ENCODE measurements around the gene MR1. TPM values are rescaled to one million over a fixed set of nuclear protein-coding genes. Genes with fewer than 3 reads are reported as not detected.

Gene MR1
- total and polyA plus RNA-seq, 2 of the 13 experiments (the other 11 are each of a cell fraction or from before 2014, with no cell fraction given): 7.7 to 10.4 TPM

GRCh38 chr1:181108304-181108867 is 74.6 kb downstream of the MR1 start (continued):
- no peak for TF ChIP-seq SOX13 (IDR thresholded peaks at IDR 0.05)
- peak in 1 of 2 experiments; percentile 73; a peak in 1 of 4 replicates for TF ChIP-seq SOX13 (CRISPR knock-in tag; conservative IDR thresholded peaks at IDR 0.05 in 1 of 2, IDR thresholded peaks at IDR 0.05 in 1 of 2)
- no peak for TF ChIP-seq AKNA (CRISPR knock-in tag; IDR thresholded peaks at IDR 0.05; ENCODE audit: borderline replicate concordance)
- TF ChIP-seq ZNF530 (CRISPR knock-in tag; IDR thresholded peaks at IDR 0.05; ENCODE audit: low read depth): no peak
- peak in 1 of 2 experiments; percentile 36; a peak in 1 of 4 replicates for TF ChIP-seq EP300 (IDR thresholded peaks at IDR 0.05; ENCODE audit: low read depth in 2 of 2, low read length in 2 of 2)
- TF ChIP-seq EP300 (CRISPR knock-in tag; IDR thresholded peaks at IDR 0.05; ENCODE audit: borderline replicate concordance): no peak
- TF ChIP-seq SOX5 (CRISPR knock-in tag; IDR thresholded peaks at IDR 0.05; ENCODE audit: borderline replicate concordance): peak; percentile 46; the same call in 1 of the 2 replicates
- peak; percentile 26; the same call in 1 of the 2 replicates for TF ChIP-seq FOXA3 (CRISPR knock-in tag; IDR thresholded peaks at IDR 0.05)
- TF ChIP-seq DPF2 (CRISPR knock-in tag; IDR thresholded peaks at IDR 0.05; ENCODE audit: borderline replicate concordance, low read depth): 0 out of 2 replicates have a peak, but pooled peaks have one; percentile 38
- no peak for TF ChIP-seq SP4 (CRISPR knock-in tag; IDR thresholded peaks at IDR 0.05)
- TF ChIP-seq ARID5B (CRISPR knock-in tag; IDR thresholded peaks at IDR 0.05): peak; percentile 61
- peak; percentile 19; the same call in 1 of the 2 replicates for TF ChIP-seq HNF4G (IDR thresholded peaks at IDR 0.05; ENCODE audit: borderline replicate concordance, low read depth, low read length)
- no peak for TF ChIP-seq HNF4G (CRISPR knock-in tag; IDR thresholded peaks at IDR 0.05; ENCODE audit: borderline replicate concordance, low read depth)
- peak; percentile 57 for TF ChIP-seq PAXIP1 (CRISPR knock-in tag; conservative IDR thresholded peaks at IDR 0.05)
- no peak for TF ChIP-seq SOX6 (IDR thresholded peaks at IDR 0.05)
- peak; percentile 71; the same call in 1 of the 2 replicates for TF ChIP-seq SOX6 (CRISPR knock-in tag; IDR thresholded peaks at IDR 0.05)
- peak; percentile 27; the same call in 1 of the 2 replicates for TF ChIP-seq HMG20A (CRISPR knock-in tag; IDR thresholded peaks at IDR 0.05; ENCODE audit: borderline replicate concordance)
- TF ChIP-seq SALL1 (CRISPR knock-in tag; IDR thresholded peaks at IDR 0.05): peak; percentile 21; the same call in 1 of the 2 replicates
